OCI-LY3 (cell line): ENCODE data around the gene TRIP4.

Source experiments
- CTCF ChIP-seq: fragments of 200-600, 300-600 bp; sonication (generic); IDR thresholded peaks from 2 replicates; pipeline ENCODE4 v1.5.1; 2014; ENCODE audit warnings: antibody characterized with exemption, low read length, low read depth
- EZH2phosphoT487 ChIP-seq: fragments of 200-600 bp; shearing (Covaris generic); IDR thresholded peaks from 2 replicates; pipeline ENCODE4 v1.6.1; 2018; ENCODE audit warnings: antibody characterized with exemption, mixed run types, low read depth

GRCh38 chr15:64425221-64425620 is 37.6 kb downstream of the TRIP4 start:
- TF ChIP-seq CTCF (no peak), EZH2phosphoT487 (no peak)
